ENCODE results near the gene KRT86.

DNA sequence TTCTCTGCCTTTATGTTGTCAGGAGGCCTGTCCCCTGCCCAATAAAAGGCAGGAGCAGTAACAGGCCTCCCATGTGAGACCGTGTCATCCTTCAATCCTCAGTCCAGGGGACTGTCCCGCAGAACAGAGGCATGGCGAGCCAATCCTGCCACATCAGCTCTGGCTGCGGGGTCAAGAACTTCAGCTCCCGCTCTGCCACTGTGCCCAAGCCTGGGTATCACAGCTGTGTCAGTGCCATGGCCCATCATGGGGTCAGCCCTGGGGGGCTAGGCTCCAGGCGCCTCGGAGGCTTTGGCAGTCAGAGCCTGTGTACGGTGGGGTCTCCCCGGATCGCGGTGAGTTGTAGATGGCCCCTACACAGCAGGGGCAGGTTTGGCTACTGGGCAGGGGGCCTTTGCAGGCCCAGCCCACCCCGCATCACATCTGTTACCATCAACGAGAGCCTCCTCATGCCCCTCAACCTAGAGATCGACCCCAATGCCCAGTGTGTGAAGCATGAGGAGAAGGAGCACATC, 66.7 kb downstream of the KRT86 start:
- TF ChIP-seq, protein P1, sequence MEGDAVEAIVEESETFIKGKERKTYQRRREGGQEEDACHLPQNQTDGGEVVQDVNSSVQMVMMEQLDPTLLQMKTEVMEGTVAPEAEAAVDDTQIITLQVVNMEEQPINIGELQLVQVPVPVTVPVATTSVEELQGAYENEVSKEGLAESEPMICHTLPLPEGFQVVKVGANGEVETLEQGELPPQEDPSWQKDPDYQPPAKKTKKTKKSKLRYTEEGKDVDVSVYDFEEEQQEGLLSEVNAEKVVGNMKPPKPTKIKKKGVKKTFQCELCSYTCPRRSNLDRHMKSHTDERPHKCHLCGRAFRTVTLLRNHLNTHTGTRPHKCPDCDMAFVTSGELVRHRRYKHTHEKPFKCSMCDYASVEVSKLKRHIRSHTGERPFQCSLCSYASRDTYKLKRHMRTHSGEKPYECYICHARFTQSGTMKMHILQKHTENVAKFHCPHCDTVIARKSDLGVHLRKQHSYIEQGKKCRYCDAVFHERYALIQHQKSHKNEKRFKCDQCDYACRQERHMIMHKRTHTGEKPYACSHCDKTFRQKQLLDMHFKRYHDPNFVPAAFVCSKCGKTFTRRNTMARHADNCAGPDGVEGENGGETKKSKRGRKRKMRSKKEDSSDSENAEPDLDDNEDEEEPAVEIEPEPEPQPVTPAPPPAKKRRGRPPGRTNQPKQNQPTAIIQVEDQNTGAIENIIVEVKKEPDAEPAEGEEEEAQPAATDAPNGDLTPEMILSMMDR (IDR thresholded peaks at IDR 0.05; ENCODE audit: insufficient read depth, low read length, poor library complexity, severe bottlenecking), result no peak
- TF ChIP-seq EZH2phosphoT487 (conservative IDR thresholded peaks at IDR 0.05; ENCODE audit: low read length), result no peak

Data from SU-DHL-6 (cell line).